HG02870 (cell line): ENCODE measurements around the gene IL22RA1.

Experiments
- ATAC-seq: cut with Tn5 transposase; IDR thresholded peaks from one replicate; pipeline ENCODE4 v1.9.1; 2021; ENCODE audit warnings: mild to moderate bottlenecking, moderate library complexity; ENCODE audit not compliant: unreplicated experiment

IL22RA1 gene

GRCh38 chr1:24168245-24168644 is 25.3 kb upstream of the IL22RA1 start:
- no peak for ATAC-seq

- no peak for ATAC-seq
Observed at GRCh38 chr1:24167008-24167407, 24.1 kb upstream of the IL22RA1 start.

DNA sequence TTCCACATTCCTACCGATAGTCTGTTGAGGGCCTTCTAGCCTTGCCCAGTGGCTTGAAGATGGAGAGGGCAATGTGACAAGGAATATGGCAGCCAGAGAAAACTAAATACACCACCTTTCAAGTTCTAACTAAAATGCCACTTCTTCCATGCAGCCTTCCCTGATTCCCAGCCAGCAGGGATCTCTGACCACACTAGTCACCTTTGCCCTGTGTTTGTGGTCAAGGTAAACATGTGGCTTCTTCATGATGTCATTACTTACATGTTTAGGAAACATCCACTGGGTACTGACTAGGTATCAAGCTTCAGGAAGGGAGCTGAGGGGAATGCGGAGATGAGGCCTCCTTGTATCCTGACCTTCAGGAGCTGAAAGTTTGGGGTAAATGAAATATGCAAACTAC is 22.6 kb upstream of the IL22RA1 start:
- ATAC-seq, result no peak

GRCh38 chr1:24164004-24164403 is 21.1 kb upstream of the IL22RA1 start:
- ATAC-seq, result no peak

- no peak for ATAC-seq
Observed at GRCh38 chr1:24162201-24162600, 19.3 kb upstream of the IL22RA1 start.

GRCh38 chr1:24161270-24161669 is 18.3 kb upstream of the IL22RA1 start:
- no peak for ATAC-seq

DNA sequence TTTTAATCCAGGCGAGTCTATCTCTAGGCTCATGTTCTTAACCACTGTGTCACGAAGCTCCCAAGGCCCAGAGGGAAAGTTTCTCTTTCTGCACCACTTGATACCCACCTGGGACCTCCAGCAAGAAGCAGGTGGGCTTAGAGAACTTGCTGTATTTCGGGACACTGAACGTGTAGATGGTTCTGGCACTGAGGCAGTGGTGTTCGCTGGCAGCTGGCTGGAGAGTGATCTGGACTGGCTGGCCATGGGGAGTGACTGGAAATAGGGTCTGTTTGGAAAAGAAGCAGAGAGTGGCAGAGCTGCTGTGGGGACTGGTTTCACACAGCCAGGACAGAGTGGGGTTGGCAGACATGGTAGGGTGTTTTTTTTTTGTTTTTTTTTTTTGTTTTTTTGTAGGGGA is 16.4 kb upstream of the IL22RA1 start:
- no peak for ATAC-seq

DNA sequence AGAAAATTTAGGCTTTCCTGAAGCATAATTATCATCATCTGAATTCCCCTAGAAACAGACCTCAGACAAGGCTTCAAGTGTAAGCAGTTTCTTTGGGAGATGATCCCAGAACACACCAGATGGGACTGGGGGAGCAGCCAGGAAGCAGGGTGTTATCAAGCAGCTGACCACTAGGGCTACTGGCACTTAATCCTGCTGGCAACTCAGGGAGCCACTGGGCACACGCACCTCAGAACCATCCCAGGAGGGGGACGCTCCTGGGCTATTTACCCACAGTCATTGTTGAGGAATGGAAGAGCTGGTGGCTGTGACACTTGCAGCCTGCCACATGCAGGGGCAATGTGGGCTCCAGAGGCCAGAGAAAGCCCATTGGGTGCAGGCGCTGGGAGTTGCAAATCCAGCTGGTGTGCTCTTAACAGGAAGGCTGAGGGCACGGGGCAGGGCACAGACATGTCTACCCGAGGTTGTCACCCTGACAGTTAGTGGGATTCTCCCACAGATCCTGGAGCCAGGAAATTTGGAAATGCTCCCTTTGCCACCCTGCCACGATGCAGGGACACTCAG is 15.1 kb upstream of the IL22RA1 start:
- ATAC-seq, result no peak

DNA sequence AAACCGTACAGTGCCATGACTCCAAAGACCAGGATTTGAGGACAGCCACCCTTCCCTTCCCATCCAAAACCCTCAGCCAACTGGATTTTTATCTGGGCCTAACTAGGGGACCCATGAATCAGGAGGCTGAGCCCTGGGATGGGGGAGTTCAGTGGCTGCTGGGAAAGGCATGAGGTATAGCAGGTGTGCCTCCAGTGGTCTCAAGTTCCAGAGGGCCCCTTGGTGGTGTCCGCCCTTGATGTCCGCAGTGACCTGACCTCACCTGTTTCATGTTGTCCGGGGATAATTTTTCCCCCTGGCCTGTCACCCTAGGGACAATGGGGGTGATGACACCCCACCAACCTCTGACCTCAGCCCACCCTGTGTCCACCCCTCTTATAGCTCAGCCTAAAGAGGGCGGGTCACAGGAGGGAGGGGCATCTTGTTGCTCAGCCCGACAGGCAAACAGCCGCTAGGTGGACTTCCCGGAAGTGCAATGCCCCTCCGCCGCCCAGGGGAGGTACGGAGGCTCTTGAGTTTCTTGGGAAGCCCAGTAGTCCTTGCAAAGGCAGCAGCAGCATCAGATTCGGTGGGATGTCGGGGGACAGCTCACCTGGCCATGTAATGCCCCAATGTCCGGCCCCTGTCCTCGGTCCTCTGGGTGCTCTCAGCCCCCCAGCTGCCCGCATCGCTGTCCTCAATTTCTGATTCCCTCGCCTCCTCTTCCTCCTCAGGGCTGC is 13.8 kb upstream of the IL22RA1 start:
- no peak for ATAC-seq

- ATAC-seq, result no peak
Observed at GRCh38 chr1:24155011-24155782, 12.3 kb upstream of the IL22RA1 start.

DNA sequence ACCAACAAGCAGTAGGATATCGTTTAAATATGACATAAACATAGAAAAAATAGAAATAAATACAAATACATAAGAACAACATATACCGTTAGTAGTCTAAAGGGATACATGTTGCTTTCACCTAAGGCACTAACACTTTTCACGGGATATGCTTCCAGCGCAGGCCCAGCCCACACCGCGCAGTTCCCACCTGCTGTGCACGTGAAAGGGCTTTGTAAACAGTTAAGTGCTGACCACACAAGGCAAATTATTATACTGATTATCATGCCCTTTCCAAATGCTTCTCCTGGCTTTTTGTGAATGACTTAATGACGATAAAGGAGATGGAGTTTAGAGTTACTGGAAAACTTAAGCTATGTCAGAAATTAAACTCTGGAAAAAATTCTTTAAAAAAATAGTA is 11.3 kb upstream of the IL22RA1 start:
- no peak for ATAC-seq

DNA sequence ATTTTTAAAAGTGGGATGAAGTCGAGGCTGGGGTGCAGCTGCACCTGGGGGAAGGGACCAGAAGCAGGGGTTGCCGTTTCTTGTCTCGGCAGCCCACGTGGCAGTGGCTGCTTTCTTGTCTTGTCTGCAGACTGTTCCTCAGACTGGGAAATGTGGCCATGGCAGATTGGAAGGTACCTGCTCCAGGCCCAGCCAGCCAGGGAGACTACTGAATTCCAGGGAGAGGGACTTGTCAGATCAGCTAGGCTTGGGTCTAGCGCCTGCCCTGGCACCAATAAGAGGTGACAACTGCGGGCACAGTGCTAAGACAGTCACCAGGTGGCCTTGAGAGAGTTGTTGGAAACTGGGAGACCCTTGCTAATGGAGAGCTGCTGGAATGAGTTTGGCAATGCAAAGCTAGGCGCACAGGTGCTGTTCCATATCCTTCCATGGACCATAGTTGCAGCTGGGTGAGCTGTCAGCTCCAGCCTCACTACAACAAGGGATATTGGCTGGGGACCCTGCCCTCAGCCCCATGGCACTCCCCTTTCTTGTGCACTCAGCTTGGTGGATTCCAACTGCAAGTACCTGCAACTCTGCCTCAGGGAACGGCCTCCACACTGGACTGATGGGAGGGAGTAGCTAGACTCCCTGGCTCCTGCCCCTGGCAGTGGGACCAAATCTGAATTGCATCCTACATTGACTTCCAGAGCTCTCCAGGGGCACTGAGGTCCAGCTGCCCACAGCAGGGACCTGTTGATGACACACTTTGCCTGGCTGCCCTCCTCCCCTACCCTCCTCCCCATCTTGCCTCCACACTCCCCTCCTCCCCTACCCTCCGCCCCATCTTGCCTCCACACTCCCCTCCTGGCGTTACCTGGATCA is 9.9 kb upstream of the IL22RA1 start:
- no peak for ATAC-seq

- ATAC-seq, result no peak
Observed at GRCh38 chr1:24151175-24151533, 8.2 kb upstream of the IL22RA1 start.

- peak; percentile 50 for ATAC-seq
Observed at GRCh38 chr1:24150234-24151174, 7.6 kb upstream of the IL22RA1 start.

GRCh38 chr1:24149866-24150233 is 6.9 kb upstream of the IL22RA1 start:
- ATAC-seq, result no peak

DNA sequence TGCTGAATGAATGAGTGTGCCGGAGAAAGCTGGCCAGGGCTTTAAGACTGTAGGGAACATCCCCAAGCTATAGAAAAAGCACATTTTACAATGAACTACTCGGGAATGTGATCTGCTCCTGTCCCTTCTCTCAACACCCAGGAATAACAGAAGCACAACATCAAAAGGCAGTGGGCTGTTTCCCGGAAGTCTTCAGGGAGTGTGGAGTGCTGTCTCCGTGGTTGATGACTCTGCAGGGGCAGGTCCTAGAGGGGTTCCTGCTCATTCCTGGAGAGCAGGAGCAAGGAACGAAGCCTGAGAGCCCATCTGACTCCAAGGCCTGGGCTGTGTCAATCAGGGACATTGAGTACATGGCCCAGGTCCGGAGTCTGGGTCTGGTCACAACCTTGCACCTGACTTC is 4.9 kb upstream of the IL22RA1 start:
- no peak for ATAC-seq

DNA sequence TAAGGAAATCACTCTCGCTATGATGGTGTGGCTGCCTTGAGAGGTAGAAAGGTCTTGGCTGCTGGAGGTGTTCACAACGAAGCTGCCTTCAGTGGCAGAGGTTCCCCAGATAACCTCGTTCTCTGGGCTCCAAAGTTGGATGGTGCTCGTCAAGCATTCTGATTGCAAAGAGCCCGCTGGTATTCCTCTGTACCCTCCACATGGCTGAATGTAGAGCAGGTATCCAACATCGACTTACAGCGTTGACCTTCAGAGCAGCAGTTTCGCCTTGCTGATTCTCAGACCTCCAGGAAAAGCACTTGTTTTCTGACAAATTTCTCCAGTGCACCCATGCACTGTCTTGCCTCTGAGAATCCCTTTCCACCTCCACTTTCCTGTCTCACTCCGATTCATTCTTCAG is 4.3 kb upstream of the IL22RA1 start:
- ATAC-seq, result no peak

DNA sequence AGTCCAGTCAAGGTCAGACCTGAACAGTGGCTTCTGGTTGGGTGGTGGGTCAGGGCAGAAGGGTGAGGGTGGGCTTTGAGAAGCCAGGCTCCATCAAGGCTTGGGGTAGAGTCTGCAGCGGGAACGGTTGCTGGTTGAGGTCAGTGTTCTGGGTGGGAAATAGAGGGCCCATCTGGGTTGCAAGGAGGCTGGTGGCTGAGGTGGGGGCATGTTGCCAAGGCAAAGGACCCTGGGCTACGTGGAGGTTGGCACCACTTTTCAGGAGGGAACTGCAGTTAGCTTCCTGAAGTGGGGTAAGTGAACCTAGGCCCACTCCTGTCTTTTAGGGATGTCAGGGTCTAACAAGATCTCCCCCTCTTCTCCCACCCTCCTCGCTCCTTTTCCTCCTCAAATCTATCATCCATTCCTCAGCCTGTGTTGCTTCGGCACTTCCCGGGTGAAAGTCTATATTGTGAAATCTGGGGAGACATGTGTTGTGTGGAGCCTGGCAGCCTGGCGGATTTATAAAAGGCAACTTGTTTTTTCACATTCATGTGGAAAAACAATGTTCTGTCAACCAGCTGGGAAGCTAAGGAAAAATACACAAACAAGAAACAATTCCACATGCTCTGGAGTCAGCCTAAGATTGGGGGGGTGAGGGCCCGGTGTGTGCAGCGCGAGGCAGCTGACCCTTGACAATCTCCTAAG is 1.5 kb downstream of the IL22RA1 start:
- ATAC-seq, result no peak

- no peak for ATAC-seq
Observed at GRCh38 chr1:24140741-24141181, 2.2 kb downstream of the IL22RA1 start.
